Measurements from ENCODE around the gene FUT8.
"Not testable (repeated sequence)": the region's sequence is repeated elsewhere in the genome, so short reads cannot be mapped to it uniquely, and the experiment has no call there.

Gene FUT8

DNA sequence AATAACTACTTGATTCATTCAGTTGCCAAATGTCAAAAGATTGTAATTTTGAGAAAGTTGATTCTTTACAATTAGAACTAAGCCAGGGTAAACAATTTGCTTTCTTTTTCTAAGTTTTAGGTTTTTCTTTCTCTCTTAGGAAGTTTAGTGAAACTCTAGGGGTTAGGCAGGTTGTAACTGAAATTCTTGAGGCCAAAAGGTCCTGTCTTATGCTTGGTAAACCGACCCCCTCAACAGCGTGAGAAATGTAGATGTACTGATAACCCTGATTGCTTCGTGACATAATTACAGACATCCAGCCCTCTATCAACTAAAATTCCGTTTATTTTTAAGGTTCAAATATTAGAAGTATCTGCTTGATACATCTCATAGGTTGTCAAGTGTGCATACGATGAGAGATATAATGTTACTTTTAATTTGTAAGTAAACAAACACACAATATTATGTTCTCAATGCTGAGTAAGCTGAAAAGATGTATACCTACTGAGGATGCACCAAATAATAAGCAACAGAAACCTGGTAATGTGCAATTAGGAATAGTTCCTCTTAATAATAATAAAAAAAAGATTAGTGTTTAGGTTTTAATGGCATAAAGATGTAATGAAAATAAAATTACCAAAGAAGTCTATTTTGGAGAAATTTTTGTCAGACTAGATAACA is 7.2 kb downstream of the FUT8 start:
- DNase-seq (ENCODE audit: low read depth, low spot score) = no peak

DNA sequence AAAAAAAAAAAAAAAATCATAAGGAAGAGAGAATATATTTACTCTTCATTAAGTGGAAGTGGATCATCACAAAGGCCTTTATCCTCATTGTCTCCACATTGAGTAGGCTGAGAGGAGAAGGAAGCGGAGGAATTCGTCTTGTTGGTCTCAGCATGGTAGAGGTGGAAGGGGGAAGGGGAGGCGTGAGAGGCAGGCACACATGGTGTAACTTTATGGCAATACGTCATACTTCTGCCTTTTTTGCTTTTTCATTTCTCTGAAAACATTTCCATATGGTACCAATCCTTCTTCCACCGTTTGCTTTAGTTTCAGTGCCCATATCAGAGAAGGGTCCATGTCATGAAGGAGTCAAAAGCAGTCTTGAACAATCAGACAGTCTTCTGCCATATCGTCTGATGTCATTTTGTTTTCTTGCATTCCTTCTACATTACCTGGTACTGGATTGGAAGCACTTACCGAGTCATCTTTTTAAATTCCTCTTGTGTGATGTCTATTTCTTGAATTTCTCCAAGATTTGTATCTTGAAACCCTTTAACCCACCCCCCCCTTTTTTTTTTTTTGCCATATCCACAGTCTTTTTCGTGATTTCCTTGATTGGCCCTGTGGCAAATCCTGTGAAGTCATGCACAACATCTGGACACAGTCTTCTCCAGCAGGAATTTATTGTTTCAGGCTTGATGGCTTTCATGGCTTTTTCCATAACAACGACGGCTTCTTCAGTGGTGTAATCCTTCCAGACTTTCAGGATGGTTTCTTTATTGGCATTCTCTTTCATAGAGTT is 8.9 kb downstream of the FUT8 start:
- no peak for DNase-seq (ENCODE audit: low read depth, low spot score)

DNA sequence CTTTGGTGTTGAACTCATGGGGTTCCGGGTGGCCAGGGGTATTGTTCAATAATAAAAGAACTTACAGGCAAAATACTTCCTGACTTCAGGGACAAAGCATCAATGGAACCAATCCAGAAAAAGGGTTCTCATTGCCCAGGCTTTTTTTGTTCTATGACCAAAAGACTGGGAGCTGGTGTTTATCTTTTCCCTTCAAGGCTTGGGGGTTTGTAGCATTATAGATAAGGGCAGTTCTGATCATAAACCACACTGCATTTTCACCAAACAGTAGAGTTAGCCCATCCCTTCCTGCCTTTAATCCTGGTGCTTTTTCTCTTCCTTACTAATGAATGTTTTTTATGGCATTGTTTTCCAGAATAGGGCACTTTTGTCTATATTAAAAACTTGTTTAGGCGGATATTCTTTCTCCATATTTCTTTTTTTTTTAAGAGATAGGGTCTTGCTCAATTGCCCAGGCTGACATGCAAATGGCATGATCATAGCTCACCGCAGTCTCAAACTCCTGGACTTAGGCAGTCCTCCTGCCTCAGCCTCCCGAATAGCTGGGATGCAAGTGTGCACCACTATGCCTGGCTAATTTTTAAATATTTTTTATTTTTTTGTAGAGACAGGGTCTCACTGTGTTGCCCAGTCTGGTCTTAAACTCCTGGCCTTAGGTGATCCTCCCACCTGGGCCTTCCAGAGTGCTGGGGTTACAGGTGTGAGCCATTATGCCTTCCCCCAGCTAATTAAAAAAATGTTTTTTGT is 9.7 kb downstream of the FUT8 start:
- no peak for DNase-seq (ENCODE audit: low read depth, low spot score)

DNA sequence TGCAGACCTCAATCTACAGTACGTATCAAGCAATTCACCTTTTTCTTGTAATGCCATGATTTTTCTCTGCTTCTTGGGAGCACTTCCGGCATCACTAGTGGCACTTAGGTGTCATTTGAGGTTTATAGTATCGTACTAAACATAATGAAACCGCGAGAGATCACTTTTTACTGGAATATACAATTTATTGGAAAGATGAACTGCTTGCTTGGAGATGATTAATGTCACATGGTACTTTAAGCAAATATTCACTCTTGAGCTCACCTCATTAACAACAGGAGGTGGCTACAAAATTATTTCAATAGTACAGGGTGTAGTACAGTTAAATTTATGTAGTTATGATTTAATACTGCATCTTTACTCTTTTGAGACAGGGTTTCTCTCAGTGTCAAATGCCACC is 11.5 kb downstream of the FUT8 start:
- no peak for DNase-seq (ENCODE audit: low read depth, low spot score)

DNA sequence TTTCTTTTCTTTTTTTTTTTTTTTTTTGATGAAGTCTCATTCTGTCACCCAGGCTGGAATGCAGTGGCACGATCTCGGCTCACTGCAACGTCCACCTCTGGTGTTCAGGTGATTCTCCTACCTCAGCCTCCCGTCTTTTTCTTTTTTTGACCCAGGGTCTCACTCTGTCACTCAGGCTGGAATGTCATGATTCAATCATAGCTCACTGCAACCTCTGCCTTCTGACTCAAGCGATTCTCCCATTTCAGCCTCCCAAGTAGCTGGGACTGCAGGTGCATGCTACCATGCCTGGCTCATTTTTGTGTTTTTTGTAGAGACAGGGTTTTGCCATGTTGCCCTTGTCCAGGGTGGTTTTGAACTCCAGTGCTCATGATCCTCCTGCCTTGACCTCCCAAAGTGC is 12.0 kb downstream of the FUT8 start:
- DNase-seq (ENCODE audit: low read depth, low spot score) = no peak

DNA sequence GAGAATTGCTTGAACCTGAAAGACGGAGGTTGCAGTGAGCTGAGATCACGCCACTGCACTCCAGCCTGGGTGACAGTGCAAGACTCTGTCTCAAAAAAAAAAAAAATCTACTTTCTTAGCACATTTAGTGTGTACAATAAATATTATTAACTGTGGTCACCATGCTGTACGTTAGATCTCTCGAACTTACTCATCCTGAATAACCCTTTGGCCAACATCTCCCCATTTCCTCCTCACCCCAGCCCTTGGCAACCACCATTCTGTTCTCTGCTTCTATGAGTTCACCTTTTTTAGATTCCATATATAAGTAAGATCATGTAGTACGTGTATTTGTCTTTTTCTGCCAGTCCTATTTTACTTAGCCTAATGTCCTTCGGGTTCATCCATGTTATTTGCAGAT is 13.4 kb downstream of the FUT8 start:
- no peak for DNase-seq (ENCODE audit: low read depth, low spot score)

DNA sequence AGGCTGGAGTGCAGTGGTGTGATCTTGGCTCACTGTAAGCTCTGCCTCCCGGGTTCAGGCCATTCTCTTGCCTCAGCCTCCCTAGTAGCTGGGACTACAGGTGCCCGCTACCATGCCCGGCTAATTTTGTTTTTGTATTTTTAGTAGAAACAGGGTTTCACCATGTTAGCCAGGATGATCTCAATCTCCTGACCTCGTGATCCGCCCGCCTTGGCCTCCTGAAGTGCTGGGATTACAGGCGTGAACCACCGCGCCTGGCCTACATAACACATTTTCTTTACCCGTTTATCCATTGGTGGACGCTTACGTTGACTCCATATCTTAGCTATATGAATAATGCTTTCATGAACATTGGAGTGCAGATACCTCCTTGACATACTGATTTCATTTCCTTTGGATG is 14.4 kb downstream of the FUT8 start:
- not testable (repeated sequence) for DNase-seq (ENCODE audit: low read depth, low spot score)

DNA sequence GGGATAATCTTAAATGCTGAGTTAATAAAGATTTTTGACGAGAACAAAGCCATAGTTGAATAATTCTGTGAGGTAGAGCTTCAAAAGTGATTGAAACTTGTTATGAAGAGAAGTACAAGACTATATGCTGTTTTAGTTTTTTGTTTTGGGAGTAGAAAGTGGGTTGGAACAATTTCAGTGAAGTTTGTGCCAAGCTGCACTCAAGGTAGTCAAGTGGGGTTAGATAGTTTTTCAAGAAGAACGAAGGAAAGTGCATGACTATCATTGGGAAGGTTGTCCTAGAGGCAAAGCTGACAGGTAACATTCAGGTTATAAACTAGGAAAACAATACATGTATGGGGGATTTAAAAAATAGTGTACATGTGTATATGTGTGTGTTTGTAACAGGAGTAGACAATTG is 16.2 kb downstream of the FUT8 start:
- no peak for DNase-seq (ENCODE audit: low read depth, low spot score)

DNA sequence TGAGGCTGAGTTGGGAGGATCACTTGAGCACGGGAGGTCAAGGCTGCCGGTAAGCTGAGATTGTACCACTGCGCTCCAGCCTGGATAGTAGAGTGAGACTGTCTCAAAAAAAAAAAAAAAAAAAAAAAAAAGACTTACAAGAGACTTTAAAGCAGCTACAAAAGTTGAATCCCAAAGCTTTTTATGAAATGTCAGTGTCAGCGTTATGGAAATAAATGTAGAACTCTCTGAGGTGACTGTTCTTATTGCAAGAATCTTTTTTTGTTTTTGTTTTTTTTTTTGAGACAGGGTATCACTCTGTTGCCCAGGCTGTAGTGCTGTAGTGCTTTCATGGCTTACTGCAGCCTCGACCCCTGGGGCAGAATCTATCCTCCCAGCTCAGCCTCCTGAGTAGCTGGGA is 17.2 kb downstream of the FUT8 start:
- no peak for DNase-seq (ENCODE audit: low read depth, low spot score)

DNA sequence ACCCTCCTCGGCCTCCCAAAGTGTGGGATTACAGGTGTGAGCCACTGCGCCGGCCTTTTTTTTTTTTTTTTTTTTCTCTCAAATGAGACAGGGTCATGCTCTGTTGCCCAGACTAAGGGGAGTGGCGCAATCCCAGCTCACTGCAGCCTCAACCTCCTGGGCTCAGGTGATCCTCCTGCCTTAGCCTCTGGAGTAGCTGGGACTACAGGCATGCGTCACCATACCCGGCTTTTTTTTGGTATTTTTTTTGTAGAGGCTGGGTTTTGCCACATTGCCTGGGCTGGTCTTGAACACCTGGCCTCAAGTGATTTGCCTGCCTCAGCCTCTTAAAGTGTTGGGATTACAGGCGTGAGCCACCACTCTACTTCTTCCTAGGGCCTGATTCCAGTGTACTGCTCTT is 18.7 kb downstream of the FUT8 start:
- no peak for DNase-seq (ENCODE audit: low read depth, low spot score)

DNA sequence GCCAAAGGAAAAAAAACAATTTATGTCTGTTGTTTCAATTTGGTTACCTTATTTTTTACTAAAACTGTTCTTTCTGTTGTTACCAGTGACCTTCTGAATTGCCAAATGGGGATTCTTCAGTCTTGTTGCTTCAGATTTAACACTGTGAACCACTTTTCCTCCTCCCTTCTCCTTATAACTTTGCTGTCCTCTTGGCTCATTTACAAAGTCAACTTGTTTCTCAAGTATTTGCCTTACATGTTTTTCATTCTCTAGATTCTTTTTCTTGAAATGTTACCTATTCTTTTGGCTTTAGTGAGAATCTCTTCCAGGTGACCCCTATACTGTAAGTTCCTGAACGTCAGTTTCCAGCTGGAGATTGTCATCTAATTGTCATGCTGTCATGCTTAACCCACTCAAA is 19.4 kb downstream of the FUT8 start:
- DNase-seq (ENCODE audit: low read depth, low spot score) = no peak

DNA sequence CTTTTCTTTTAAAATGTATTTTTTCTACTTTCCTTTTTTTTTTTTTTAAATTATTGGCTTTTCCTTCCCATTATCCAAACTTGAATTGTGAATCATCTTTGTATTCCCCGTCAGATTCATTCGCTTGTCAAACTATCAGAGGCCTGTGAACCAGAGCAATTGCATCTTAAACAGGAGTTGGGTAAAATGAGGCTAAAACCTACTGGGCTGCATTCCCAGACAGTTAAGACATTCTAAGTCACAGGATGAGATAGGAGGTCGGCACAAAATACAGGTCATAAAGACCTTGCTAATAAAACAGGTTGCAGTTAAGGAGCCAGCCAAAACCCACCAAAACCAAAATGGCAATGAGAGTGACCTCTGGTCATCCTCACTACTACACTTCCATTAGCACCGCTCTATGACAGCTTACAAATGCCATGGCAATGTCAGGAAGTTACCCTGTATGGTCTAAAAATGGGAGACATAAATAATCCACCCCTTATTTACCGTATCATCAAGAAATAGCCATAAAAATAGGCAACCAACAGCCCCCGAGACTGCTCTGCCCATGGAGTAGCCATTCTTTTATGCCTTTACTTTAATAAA is 19.9 kb downstream of the FUT8 start:
- DNase-seq (ENCODE audit: low read depth, low spot score) = no peak

DNA sequence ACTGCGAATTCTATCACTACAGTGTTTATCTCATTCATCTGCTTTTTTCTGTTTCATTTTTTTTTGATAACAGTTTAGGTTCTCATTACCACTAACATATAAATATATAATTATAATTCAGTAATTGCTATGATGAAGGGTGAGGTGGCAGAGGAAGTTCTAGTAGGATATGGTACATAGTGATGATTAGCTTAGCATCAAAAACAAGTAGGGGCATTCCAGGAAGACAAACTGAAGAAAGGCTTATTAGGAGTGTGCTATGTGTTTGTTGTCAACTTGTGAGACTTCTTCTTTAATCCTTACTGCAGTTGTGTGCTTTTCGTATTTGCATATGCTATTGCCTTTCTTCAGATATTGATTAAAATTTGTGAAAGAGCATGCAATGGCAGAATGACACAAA is 20.6 kb downstream of the FUT8 start:
- no peak for DNase-seq (ENCODE audit: low read depth, low spot score)

DNA sequence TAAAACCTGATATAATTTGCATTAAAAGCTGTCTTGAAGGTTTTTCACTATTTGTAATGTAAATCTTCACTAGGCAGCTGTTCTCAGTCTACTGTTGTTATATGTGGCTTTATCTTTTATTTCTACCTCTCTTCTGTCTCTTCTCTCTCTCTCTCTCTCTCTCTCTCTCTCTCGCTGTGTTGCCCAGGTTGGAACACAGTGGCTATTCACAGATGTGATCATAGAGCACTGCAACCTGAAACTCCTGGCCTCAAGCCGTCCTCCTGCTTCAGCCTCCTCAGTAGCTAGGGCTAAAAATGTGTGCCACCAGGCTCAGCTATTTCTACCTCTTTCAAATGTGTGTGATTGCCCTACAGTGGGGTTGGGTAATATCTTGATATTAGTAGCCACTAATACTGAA is 21.1 kb downstream of the FUT8 start:
- DNase-seq (ENCODE audit: low read depth, low spot score) = no peak

DNA sequence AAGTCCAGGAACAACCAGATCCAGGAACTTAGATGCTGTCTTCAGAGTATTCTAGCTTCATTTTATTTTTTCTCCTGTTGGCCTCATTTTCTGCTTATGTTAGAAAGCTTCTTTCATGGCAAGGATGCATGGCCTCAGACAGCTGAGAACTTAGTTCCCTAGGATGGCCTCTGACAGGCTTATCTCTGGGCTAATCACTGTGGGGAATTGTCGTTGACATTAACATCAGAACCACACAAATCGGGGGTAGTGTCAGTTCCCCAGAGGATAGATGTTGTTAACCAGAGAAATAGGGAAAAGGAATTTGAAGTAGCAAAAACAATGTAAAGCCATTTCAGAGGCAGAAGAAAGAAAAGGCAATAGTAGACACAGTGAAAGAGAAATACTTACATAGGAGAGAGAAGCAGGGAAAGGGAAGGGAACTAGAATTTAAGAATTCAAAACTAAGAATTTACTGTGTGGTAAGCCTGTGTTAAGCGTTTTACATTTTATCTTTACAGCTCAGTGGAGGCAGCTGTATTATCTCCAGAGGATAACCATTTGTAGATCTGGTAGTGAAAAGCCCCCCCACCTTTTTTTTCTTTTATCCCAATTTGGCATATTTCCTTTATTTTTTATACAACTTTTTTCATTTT is 21.8 kb downstream of the FUT8 start:
- no peak for DNase-seq (ENCODE audit: low read depth, low spot score)

DNA sequence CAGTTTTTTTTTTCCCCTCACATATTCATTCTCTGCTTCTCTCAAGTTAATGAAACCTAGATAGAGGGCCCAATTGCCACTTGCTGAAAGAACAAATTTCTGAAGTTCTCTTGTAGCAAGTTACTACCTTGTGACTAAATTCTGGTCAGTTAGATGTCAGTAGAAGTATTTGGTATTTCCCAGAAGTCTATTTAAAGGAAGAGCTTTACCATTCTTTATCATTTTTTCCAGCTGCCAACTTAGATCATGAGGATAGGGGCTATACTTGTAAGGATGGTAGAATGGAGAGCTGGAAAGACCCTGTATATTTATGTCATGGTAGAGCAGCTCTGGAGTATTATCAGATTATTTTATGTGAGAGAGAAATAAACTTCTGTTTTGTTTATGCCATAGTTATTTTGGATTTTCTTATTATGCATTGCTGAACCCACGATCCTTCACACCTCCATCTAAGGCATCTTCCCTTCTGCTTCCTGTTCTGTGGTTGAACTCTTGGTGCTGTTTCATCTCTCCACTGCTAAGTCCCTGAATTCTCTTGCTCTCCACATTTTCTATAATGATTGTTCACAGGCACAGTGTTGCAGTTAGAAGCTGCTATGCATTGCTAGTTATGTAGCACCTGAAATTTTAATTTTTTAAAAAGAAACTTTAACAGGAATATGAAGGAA is 25.9 kb downstream of the FUT8 start:
- no peak for DNase-seq (ENCODE audit: low read depth, low spot score)

DNA sequence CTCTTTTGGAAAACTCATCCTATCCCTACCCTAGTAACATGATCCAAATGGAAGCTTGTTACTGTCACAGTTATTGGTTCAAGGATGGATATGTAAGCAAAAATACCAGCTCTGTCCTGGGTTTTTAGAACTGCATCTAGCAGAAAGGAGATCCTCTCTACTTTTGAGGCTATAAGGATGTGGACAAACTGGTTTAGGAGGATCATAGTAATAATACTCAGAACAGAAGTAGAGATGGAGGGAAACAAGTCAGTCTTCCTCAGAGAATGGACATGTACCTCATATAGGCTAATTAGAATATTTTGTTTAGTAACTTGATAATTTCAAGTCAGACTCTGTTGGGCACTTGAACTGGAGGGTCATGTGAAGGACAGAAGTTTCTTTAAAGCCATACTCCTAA is 26.6 kb downstream of the FUT8 start:
- no peak for DNase-seq (ENCODE audit: low read depth, low spot score)

DNA sequence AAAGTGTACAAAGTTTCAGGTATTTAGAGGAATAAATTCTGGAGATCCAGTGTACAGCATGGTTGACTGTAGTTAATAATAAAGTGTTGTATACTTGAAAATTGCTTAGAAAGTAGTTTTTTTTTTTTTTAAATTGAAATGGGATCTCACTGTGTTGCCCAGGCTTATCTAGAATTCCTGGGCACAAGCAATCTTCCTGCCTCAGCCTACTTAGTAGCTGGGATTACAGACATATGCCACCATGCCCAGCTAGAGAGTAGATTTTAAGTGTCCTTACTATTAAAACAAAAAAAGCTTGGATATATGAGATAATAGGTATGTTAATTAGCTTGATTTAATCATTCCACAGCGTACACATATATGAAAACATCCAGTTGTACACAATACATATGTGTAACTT is 27.7 kb downstream of the FUT8 start:
- DNase-seq (ENCODE audit: low read depth, low spot score) = no peak

DNA sequence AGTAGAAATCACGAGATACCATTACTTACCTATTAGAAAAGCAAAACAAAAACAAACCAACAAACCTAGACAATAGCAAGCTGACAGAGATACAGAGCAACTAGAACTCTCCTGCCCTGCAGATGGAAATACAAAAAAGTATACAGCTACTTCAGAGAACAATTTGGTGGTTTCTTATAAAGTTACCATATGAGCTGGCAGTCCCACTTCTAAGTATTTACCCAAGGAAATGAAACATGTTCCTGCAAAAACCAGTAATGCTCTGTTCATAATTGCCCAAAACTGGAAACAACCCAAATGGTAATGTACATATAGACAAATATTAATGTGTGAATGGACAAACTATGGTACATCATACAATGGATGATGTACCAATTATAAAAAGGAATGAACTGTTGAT is 31.7 kb downstream of the FUT8 start:
- DNase-seq (ENCODE audit: low read depth, low spot score) = no peak

DNA sequence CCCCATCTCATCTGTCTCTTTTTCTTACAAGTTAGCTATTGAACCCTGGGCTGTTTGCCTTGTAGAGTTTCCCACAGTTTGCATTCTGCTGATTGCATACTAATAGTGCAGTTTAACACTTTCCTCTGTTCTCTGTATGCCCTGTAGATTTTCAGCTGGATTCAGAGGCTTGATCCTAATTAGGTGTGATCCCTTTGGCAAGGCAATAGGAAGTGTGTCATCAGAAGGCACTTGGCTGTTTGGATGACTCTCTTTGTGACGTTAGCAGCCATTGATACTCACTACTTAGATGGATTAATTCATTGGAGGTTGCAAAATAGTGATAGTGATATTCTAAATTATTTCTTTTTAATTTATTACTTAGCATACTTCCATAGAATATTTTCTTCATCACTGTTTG is 33.6 kb downstream of the FUT8 start:
- no peak for DNase-seq (ENCODE audit: low read depth, low spot score)

DNA sequence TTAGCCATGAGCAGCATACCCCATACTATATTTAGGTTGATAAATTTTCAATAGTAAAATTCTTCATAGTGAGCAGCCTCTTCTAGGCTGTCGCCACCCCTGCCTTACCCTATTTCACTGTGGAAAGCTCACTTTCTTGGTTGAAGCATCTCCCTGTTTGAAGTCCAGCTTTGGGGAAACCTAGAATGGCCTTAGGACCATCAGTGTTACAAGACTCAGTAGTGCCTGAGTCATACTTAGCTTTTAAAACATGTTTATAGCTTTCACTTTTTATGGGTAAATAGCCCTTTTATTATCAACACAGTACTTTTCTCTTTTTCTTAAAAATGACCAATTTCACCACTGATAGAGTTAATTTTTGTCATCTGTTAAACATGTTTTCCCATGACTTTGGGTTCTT is 37.1 kb downstream of the FUT8 start:
- no peak for DNase-seq (ENCODE audit: low read depth, low spot score)
